NCI-H2029 treated with DMSO at 0.1 percent for 48 hours (cell line): Measurements from ENCODE around the gene KLK15.
"Not testable (repeated sequence)": the region's sequence is repeated elsewhere in the genome, so short reads cannot be mapped to it uniquely, and the experiment has no call there.

Source experiments
- DNase-seq: peaks from one replicate; lab custom pipeline; 2025; lab: John Stamatoyannopoulos, UW

The KLK15 gene

DNA sequence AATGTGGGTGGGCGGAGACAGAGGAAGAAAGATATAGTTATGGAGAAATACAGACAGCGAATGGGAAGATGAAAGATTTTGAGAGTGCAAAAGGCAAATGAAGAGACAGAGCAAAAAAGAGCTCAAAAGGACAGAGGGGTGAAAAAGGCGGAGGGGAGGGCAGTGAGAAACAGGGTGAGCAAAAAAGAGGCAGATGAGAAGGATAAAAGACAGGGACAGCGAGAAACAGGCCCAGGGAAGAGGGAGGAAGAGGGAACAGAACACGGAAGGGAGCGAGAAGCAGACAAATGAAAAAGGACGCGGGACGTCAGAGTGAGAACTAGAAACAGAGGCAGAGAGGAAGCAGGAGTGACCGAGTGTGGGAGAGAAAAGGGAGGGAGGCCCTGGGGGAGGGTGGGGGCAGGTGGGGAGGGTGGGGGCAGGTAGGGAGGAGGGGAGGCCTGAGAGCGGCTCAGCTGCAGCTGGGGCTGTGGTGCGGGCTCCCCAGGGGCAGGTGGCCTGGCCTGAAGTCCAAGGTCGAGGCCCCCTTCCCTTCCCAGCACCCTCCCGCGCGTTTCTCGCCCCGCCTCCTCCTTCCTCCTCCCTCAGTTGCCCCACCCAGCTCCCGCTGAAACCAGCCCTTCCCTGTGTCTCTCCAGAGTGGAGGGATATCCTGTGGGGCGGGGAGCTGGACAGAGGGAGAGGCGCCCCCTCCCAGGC, 12.7 kb downstream of the KLK15 start:
- no peak for DNase-seq

DNA sequence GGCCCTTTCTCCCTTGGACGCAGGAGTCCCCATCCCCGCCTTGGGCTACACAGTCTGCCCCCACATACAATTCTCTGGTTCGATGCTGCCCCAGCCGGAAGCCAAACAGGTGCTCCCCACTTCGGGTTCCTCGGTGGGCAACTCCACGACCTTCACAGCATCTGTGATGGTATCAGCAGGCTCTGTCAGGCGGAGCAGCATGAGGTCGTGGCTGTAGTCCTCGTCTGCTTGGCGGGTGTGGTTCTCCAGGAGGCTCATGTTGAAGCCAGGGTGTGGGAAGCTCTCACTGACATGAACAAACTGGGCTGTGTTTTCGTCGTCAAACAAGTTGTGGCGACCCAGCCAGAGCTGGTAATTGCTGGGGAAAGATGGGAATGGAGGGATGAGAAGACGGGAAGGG, 13.3 kb downstream of the KLK15 start:
- no peak for DNase-seq

GRCh38 chr19:50819636-50820035, 13.7 kb downstream of the KLK15 start:
- no peak for DNase-seq

- no peak for DNase-seq
Observed at GRCh38 chr19:50818859-50819472, 14.4 kb downstream of the KLK15 start.

DNA sequence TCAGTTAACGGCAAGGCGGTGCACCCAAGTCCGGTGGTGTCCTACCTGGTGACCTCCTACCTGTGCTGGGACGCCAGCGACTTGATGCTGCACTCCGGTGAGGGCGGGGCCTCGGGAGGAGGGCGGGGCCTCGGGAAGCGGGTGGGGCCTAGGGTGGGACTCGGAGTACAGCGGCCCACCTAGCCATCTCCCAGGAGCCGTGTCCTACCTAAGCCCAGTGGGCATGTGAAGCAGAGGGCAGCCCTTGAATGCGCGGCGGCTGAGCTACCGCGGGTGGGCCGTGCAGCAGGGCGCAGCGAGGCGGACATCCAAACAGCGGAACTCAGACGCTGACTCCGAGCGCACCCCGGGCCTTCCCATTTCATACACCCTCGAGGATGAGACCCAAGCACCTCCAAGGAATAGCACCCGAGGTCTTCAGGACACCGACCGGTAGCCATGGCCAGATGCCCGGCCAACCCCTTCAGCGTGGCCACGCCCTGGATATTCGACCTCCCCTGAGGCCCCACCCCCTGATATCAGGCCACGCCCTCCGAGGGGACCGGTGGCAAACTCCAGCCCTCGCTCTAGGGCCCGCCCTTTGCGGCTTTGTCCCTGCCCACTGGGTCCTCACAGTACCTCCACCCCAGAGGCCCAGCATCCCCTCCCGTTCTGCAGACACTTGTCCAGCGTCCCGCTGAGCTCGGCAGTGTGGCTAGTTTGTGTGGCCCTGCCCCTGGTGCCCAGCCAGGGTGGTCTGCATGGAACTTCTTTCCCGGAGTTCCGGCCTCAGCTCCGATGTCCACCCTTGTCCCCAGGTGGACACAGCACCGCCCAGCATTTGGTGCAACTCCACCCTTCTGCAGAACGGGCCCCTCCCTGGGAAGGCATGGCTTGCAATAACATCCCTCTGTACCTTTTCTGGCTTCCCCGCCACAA, 15.2 kb downstream of the KLK15 start:
- DNase-seq = no peak

DNA sequence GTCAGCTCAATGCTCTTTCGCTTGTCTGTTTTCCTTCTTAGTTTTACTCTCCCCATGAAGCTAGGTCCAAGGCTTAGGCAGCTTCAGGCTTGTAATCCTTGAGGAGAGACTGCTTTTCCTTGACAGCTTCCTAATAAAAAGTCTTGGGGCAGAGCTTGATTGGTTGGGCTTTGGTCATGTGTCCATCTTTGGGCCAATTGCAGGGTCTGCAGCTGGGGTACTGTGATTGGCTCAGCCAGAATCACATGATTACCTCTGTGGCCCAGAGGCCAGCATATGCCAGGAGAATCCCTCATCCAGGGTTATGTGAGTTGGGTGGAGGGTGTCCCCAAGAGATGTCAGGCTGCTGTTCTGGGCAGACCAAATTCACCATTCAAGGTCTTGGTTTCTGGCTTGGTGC, 17.9 kb downstream of the KLK15 start:
- DNase-seq = no peak

DNA sequence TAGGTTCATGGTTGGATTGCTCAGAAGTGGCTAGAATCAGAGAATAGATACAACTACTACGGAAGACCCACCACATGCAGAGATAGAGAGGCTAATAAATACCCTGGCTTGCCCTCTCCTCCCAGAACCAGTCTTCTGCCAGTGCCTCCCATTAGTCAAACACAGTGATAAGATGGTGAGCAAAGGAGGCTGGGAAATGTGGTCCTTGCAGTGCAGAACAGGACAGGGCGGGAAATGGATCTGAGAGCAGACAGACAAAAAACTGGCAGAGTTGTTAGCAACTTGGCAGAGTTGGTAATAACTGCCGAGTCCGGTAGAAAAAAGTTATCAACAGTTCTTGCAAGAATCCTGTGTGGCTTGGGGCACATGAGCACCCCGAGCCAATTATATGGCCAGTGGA, 18.5 kb downstream of the KLK15 start:
- DNase-seq = no peak

DNA sequence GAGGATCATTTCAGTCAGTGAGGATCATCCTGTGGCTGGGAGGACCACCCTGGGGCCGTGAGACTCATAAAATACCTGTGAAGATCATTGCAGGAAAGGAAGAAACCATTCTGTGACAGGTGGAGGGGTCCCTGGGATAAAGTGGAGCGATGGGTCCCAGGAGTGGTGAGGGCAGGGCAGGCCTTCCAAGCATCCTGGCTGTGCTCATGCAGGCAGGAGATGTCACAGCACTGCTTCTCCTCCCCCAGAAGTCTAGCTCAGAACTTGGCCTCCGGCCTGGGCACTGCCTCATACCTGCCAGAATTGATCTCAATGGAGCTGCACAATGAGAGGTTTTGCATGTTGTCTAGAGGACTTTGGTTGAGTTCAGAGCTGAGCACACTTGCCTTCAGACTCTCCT, 20.9 kb downstream of the KLK15 start:
- DNase-seq = no peak

DNA sequence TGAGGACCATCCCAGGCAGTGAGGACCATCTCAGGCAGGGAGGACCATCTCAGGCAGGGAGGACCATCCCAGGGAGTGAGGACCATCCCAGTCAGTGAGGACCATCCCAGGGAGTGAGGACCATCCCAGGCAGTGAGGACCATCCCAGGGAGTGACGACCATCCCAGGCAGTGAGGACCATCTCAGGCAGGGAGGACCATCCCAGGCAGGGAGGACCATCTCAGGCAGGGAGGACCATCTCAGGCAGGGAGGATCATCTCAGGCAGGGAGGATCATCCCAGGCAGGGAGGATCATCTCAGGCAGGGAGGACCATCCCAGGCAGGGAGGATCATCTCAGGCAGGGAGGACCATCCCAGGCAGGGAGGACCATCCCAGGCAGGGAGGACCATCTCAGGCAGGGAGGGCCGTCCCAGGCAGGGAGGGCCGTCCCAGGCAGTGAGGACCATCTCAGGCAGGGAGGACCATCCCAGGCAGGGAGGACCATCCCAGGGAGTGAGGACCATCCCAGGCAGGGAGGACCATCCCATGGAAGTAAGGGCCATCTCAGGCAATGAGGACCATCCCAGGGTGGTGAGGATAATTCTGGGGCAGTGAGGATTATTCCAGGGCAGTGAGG, 21.6 kb downstream of the KLK15 start:
- not testable (repeated sequence) for DNase-seq

DNA sequence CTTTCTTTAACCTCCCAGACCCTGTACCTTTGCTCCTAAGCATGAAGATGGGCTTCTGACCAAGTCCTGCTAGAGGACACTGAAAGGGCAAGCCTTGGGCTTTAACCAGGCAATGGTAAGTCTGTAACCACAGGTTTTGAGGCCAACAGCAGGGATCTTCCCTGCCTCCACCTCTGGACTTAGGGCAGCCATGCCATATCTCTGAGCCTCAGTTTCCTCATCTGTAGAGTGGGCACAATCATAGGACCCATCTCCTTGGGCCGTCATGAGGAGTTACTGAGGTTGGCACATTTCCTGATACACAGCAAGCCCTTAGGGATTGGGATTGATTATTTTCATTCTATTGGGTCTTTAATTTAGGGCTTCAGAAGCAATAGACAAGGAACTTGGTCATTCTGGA, 24.5 kb downstream of the KLK15 start:
- no peak for DNase-seq

DNA sequence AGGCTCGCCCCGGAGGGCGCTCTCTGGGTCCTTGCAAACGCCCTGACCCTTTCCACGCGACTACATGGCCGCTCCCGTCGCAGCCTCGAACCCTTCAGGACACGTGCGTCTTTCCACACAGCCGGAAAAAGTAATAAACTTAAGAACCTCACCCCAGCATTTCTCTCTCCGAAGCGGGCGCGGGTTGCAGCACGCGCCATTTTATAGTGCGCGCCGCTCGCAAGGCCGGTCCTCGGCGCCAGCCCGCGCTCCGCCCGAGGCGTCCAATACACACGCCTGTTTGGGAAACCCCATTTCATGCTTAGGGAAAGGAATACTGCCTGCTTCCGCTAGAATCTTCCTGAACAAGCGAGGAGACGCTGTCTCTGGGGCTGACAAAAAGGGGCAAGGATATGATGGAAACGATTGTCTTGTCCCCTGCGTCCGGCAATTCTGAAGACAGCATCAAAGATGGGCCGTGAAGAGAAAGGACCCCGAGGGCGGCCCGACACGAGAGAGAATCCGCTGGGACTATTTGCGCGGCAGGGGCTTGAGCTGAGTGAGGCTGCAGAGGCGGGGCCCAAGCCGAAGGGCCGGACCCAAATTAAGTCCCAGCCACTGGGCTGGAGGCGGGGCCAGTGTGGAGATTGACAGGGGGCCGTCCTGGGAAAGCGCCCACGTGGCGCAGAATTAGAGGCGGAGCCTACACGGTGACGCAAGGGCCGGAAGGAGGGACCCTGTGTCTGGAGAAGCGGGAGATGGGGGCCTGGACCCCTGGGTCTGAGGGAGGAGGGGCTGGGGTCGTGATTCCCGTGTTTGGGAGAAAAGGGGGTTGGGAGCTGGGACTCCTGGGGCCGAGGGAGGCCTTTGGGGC, 28.7 kb downstream of the KLK15 start:
- peak; percentile 90 for DNase-seq

DNA sequence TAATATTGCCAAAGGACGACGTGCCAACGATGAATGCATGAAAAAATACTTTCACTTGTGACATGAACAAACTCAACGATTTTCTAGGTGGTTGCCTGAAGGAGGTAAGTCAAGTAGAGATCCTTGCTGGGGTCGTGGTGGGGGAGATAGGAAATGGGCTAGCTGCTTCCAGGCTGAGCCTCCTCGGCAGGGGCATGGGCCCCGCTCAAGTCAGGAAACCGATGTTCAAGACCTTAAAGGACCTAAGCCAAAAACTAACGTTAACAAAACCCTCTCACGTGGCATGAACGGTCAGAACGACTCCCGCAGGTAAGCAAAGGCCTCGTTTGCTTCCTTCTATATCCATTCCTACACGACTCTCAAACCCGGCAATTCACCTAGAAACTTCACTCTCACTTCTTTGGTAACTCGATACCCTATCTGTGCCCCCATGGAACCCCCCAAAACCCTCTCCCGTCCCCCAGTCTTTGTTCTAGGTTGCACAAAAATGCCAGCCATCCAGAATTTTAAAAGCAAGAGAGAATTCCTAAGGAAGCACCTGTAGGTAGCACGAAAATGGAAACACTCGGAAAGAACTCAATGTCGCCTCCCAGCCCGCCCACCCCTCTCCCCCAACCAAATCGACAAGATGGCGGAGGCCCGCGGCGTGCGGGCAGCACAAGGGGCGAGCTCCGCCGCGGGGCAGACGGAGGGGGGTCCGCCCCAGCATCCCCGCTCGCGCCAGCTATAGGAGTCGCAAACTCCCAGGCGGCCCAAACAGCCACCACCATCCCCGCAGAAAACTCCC, 29.5 kb downstream of the KLK15 start:
- no peak for DNase-seq

- no peak for DNase-seq
Observed at GRCh38 chr19:50801107-50801506, 32.3 kb downstream of the KLK15 start.

DNA sequence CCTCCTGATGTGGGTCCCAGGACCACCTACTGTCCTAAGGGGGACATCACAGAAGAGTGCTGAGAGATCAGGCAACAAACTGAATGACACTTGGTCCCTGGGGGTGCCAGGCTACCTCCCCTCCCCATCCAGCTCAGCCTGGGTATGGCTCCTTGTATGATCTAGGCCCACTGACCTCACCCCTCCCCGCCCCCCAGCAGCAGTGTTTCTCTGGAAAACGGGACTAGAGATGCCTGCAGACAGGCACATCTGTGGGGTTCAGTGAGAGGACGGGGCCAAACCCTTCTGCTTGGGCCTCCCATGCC, 33.9 kb downstream of the KLK15 start:
- DNase-seq = no peak

DNA sequence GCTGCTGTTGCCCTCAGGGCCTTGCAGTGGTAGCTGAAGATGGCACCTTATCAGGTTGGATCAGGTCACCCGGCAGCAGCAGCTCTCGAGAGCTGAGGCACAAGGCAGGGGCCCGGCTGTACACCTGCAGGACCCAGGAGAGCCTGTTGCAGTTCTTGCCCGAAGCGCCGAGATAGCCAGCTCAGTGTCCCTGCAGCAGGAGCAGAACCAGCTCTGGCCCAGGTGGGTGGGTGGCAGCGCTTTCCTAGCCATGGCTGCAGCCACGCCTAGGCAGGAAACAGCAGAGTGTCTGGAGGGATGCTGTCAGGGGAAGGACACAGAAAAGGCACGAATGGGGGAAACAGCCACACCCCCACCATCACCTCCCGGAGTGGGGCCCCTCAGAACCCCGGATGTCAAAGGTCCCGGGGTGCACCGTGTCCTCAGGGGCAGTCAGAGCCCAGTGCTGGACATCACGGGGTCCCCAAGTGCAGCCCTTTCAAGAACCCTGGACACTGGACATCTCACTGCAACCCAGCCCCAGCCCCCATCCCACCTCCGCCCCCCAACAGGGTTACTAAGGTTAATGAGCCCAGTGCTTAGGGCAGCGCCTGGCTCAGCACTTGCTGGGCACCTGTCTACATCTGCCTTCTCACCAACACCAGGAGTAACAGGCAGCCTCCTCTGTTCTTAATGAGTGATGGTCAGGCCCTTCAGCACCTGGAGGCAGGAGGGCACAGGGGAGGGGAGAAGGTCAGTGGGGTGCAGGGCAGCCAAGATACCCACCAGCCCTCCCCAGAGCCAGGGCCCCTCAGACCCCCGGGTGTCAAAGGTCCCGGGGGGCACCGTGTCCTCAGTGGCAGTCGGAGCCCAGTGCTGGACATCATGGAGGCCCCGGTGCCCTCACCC, 34.5 kb downstream of the KLK15 start:
- DNase-seq = no peak

GRCh38 chr19:50797781-50798658, 35.4 kb downstream of the KLK15 start:
- DNase-seq = no peak

DNA sequence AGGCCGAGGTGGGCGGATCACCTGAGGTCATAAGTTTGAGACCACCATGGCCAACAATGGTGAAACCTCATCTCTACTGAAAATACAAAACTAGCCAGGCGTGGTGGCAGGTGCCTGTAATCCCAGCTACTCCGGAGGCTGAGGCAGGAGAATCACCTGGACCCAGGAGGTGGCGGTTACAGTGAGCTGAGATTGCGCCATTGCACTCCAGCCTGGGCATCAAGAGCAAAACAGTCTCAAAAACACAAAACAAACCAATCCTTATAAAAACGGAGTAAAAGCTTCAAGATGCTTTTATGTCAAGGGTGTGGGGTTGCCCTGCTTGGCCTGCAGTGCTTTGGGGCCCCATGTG, 36.0 kb downstream of the KLK15 start:
- DNase-seq = no peak

DNA sequence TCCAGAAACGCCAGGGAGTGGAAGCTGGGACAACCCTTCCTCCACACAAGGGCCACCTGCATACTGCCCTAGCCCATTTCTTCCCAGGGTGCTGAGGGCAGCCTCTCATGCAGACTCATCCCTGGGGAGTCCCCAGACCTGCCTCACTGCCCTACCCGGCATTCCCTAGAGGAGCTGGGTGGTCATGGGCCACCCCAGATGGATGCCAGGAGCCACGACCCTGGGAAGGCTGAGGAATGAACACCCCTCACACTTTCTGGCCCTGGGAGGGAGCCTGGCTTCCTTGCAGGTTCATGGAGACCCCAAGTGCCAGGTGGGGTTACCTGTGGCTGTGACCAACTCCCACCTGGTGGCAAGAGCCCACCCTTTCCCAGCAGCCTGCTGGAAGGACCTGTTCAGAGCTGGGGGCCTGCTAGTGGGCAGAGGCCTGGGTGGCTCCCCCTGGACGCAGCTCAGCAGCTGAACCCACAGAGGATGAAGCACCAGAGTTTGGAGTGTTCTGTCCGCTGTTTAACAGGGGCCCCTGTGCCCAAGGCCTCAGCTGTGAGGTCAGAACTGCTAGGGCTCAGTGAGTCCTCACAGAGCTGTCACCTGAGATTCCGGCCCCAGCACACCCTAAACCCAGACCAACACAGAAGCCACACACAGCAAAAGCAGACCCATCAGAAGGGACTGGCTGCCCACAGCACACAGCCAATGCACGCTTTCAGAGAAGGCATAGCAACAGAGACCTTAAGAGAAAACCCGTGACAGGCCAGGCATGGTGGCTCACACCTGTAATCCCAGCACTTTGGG, 36.5 kb downstream of the KLK15 start:
- no peak for DNase-seq
